SJCRH30 (cell line): ENCODE data around the gene SMCO2. TPM values are rescaled to one million over a fixed set of nuclear protein-coding genes. Genes with fewer than 3 reads are reported as not detected.

Experiments used
- DNase-seq, 2 experiments: peaks; one replicate each; pipeline ENCODE4 v3.0.0-alpha.2; 2015 to 2020
- H3K27ac ChIP-seq: fragments of 250-450 bp; sonication (Bioruptor Pico); 2 replicates; pipeline ENCODE4 v1.5.1; 2020; ENCODE audit warnings: mild to moderate bottlenecking, moderate library complexity
- H3K27me3 ChIP-seq: fragments of 250-450 bp; sonication (Bioruptor Pico); 2 replicates; pipeline ENCODE4 v1.5.1; 2020; ENCODE audit warnings: mild to moderate bottlenecking, moderate library complexity
- H3K36me3 ChIP-seq: fragments of 250-450 bp; sonication (Bioruptor Pico); 2 replicates; pipeline ENCODE4 v1.5.1; 2020; ENCODE audit warnings: mild to moderate bottlenecking, moderate library complexity
- H3K4me1 ChIP-seq: fragments of 250-450 bp; sonication (Bioruptor Pico); 2 replicates; pipeline ENCODE4 v1.5.1; 2020; ENCODE audit warnings: mild to moderate bottlenecking, moderate library complexity
- H3K4me3 ChIP-seq: fragments of 250-450 bp; sonication (Bioruptor Pico); 2 replicates; pipeline ENCODE4 v1.5.1; 2020; ENCODE audit warnings: mild to moderate bottlenecking, moderate library complexity
- H3K9me3 ChIP-seq: fragments of 250-450 bp; sonication (Bioruptor Pico); replicated peaks from 2 replicates; pipeline ENCODE4 v1.5.1; 2020; ENCODE audit warnings: mild to moderate bottlenecking, moderate library complexity
- total RNA-seq: library from RNA; depleted of rRNA; stranded (reverse); fragments of >200 nt; shearing (Covaris generic); gene quantifications from 2 replicates; pipeline ENCODE4 v1.2.3, GENCODE V29; 2014

Gene SMCO2
- total RNA-seq, 1 experiment from 2014 or later, result not detected

DNA sequence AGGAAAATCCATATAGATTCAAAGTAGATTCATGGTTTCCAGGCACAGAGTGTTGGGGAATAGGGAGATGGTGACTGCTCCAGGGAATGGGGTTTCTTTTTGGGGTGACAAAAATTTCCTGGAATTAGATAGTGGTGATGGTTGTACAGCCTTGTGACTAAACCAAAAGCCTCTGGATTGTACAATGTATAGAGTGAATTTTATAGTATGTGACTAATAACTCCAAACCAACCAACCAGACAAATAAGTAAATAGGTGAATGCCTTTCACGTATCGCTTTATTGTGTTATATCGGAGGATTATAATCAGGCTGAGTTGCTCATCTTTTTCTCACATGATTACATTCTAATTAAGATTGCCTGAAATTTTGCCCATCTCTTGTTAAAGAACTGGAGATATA is 52.8 kb downstream of the SMCO2 start:
- H3K36me3 ChIP-seq, result no peaks in the 10 kb centered on the region
- no peak overlapping the region for H3K4me3 ChIP-seq
- H3K27me3 ChIP-seq, result no peaks in the 10 kb centered on the region
- no peak overlapping the region for H3K27ac ChIP-seq
- no peaks in the 10 kb centered on the region for H3K9me3 ChIP-seq
- no peaks in the 10 kb centered on the region for H3K4me1 ChIP-seq
- no peak for DNase-seq

DNA sequence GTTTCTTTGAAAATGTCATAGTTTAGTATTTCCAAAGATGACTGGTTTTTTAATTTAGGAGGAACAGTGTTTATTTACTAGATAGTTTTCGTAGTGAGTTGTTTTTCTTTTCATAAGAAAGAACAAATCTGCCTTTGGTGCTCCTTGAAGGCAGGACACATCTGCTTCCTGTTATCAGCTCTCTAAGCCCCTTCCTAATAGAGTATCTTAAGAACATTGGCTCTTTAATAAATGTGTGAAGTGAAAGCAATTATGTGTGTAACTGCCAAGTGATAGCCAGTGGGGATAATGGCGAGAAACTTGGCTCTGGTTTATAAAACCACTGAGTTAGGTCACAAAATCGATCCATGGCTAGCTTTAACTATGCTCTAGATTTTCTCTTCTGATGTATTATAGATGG is 54.0 kb downstream of the SMCO2 start:
- H3K4me3 ChIP-seq, result no peak overlapping the region
- H3K27ac ChIP-seq, result no peak overlapping the region
- H3K36me3 ChIP-seq, result no peaks in the 10 kb centered on the region
- H3K9me3 ChIP-seq, result no peaks in the 10 kb centered on the region
- no peaks in the 10 kb centered on the region for H3K27me3 ChIP-seq
- no peaks in the 10 kb centered on the region for H3K4me1 ChIP-seq
- DNase-seq, result no peak

DNA sequence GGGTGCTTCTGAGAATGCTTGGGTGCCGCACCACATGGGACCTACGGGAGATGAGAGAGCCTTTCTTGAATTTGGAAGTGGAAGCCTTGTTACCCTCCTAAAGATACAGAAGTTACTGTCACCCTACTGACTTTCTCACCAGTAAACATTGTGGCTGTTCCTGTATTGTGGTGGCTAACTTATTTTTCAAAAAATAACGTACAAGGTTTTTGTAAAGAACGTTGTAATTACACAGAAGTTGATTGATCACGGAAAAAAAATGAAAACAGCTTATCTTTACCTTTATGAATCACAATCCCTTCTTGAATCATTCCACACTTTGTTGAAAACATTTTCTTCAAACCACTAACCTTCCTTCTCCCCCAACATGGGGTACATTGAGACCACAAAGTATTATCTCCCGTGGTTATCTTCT is 55.5 kb downstream of the SMCO2 start:
- H3K4me1 ChIP-seq, result no peaks in the 10 kb centered on the region
- H3K36me3 ChIP-seq, result no peaks in the 10 kb centered on the region
- no peaks in the 10 kb centered on the region for H3K27me3 ChIP-seq
- no peaks in the 10 kb centered on the region for H3K9me3 ChIP-seq
- no peak overlapping the region for H3K27ac ChIP-seq
- no peak overlapping the region for H3K4me3 ChIP-seq
- DNase-seq, result no peak

DNA sequence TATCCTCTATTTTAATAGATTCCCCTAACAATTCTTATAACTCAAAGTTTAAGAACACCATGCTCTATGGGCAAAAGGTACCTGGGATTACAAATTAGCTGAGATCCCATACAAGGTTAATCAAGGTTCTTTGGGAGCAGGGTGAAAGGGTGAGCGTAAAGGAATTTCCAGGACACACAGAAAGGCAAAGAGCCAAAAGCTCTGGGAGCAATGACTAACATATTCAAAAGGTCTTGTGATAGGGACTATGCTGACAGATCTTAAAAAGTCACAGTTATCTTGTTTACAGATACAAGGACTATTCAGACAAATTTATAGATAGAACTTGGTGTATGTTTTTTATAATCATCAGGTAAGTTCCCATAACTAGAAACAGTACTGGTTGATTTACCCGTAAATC is 58.0 kb downstream of the SMCO2 start:
- H3K4me1 ChIP-seq, result no peaks in the 10 kb centered on the region
- H3K27me3 ChIP-seq, result no peaks in the 10 kb centered on the region
- DNase-seq, result no peak
- no peak overlapping the region for H3K4me3 ChIP-seq
- no peak overlapping the region for H3K27ac ChIP-seq
- H3K36me3 ChIP-seq, result no peaks in the 10 kb centered on the region
- no peaks in the 10 kb centered on the region for H3K9me3 ChIP-seq

DNA sequence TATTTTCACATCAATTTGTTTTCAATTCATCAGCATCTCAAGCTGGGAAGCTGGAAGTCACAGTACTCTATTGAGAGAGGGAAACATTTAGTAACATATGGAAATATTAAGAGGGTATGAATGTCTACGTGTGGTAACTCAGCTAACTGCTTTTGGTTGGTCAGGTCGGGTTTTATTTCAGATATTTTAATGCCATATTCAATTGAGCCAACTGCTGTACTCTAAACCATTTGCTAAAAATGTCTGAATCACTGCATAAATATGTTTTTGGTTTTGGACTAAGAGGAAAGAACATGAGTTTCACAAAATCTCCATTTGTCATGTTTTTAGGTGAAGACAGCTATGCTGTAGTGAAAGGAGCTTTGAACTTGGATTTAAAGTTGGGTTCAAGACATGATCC is 58.6 kb downstream of the SMCO2 start:
- DNase-seq, result no peak
- no peaks in the 10 kb centered on the region for H3K4me1 ChIP-seq

DNA sequence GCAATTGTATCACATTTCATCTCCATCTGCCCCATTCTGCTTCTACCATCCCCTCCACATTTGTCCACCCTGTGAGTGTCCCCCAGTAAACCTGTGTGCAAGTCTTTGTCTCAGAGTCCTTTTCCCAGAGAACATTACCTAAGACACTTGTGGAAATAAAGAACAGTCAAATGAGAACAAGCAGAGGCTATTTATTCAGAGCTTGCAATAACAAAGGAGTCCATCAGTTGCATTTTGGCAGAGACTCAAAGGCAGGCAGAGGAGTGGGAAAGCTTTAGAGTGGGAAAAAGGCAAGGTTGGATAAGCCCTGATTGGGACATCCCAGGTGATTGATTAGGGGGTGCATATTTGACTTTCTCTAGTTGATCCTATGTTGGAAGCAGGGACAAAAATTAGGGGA is 59.2 kb downstream of the SMCO2 start:
- H3K36me3 ChIP-seq, result no peaks in the 10 kb centered on the region
- DNase-seq, result no peak
- no peaks in the 10 kb centered on the region for H3K27me3 ChIP-seq
- H3K27ac ChIP-seq, result no peak overlapping the region
- H3K9me3 ChIP-seq, result no peaks in the 10 kb centered on the region
- no peak overlapping the region for H3K4me3 ChIP-seq
- no peaks in the 10 kb centered on the region; the same call in 1 of the 2 replicates for H3K4me1 ChIP-seq

More for the DNA sequence above, 58.6 kb downstream of the SMCO2 start:
- Histone ChIP-seq H3K36me3 (no peaks in the 10 kb centered on the region), H3K27ac (no peak overlapping the region), H3K27me3 (no peaks in the 10 kb centered on the region), H3K9me3 (no peaks in the 10 kb centered on the region), H3K4me3 (no peak overlapping the region)

DNA sequence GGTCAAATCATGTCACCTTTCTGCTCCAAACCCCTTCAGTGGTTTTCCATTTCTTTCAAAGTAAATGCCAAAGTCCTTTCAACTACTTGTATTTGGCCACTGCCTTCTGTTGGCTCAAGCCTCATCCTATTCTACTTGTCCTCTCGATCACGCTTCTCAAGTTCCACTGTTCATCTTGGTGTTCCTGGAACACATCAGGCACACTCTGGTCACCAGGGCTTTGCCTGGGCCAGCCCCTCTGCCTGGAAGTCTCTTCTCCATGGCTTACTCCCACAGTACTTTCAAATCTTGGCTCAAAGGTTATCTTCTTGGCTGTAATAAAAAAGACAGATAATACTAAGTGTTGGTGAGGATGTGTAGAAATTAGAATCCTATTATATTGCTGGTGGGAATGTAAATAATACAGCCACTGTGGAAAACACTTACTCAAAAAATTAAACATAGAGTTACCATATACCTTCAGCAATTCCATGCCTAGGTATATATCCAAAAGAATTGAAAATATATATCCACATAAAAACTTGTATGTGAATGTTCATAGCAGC is 60.2 kb downstream of the SMCO2 start:
- peaks cover 6% of the 10 kb centered on the region for H3K4me1 ChIP-seq
- no peaks in the 10 kb centered on the region for H3K36me3 ChIP-seq
- no peak overlapping the region for H3K27ac ChIP-seq
- no peak overlapping the region for H3K4me3 ChIP-seq
- no peaks in the 10 kb centered on the region for H3K27me3 ChIP-seq
- DNase-seq, result no peak
- H3K9me3 ChIP-seq, result no peaks in the 10 kb centered on the region

DNA sequence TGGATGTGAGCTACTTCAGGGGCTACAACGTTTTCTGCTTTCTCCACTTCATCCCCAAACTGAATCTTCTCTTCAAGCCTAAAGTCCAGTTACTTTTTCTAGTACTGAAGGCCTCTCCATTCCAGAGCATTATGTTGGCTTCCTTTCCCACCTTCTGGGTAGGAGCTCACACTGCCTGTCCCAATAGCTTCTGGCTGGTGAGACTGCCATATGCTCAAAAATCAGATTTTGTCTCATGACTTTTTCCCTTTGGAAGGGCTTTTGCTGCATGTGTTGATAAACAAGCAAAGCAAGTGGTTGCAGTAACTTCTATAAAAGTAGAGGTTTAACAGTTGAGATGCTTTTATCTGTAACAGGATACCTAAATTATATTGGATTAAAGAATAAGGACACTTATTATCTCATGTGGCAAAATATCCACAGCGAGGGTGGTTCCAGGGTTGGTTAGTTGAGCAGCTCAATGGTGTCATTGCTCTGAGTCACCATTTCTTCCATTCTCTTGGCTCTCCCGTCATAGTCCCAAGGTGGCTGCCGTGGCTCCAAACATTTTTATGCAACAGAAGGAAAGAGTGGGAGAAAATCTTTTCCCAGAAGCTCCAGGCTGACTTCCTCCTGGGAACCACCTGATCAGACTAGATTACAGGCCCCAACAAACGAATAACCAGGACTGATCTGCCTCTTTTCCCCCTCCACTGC is 62.3 kb downstream of the SMCO2 start:
- H3K4me3 ChIP-seq, result no peak overlapping the region
- no peaks in the 10 kb centered on the region for H3K9me3 ChIP-seq
- no peak for DNase-seq
- H3K27me3 ChIP-seq, result no peaks in the 10 kb centered on the region
- H3K4me1 ChIP-seq, result peaks cover 6% of the 10 kb centered on the region
- no peak overlapping the region for H3K27ac ChIP-seq
- no peaks in the 10 kb centered on the region for H3K36me3 ChIP-seq

DNA sequence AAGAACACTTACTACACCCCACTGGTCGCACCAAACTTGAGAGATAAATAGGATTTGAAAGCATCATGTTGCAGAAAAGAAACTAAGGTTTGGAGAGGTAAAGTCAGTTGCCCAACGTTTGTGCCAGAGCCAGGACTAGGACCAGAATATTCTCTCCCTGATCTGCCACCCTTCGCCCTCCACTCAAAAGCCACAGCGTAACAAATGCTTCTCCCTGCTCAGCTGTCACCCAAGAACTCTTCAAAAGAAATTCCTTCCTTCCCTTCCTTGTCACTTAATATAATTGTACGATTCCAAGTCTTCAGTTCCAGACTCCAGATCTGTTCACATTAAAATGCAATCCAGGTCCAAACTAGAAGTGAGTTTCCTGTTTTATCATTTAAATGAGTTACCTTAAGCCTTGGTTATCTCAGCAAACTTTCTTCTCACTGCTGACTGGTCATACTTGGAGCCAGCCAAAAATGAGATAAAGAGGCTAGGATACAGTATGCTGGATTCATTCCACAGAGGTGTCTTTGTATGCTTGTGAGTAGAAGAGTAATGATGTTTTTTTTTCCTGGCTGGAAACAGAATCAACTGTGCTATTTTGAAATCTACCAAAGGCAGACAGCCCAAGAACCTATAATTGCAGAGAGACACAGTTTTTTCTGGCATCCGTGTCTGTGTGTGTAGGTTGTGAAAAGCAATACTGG is 64.6 kb downstream of the SMCO2 start:
- Histone ChIP-seq H3K4me3 (no peak overlapping the region), H3K4me1 (peaks cover 6% of the 10 kb centered on the region), H3K9me3 (no peaks in the 10 kb centered on the region), H3K27me3 (no peaks in the 10 kb centered on the region), H3K27ac (no peak overlapping the region), H3K36me3 (no peaks in the 10 kb centered on the region)
- DNase-seq, result peak in 1 of 2 experiments; percentile 14

DNA sequence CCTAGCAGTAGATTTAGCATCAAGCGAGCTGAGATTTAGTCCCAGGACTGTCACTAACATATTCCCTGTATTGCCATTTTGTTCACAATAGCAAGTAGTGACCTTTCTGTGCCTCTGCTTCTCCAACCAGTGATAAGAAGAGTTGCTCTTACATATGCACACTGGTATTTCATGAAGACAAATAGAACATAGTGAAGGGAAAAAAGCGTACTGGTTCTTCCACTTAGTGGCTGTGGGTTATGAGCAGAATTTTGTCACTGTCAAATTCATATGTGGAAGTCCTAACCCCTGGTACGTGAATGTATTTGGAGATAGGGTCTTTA is 65.1 kb downstream of the SMCO2 start:
- no peaks in the 10 kb centered on the region for H3K36me3 ChIP-seq
- no peak for DNase-seq
- peaks cover 6% of the 10 kb centered on the region for H3K4me1 ChIP-seq
- no peak overlapping the region for H3K4me3 ChIP-seq
- no peaks in the 10 kb centered on the region for H3K27me3 ChIP-seq
- no peaks in the 10 kb centered on the region for H3K9me3 ChIP-seq
- H3K27ac ChIP-seq, result no peak overlapping the region

DNA sequence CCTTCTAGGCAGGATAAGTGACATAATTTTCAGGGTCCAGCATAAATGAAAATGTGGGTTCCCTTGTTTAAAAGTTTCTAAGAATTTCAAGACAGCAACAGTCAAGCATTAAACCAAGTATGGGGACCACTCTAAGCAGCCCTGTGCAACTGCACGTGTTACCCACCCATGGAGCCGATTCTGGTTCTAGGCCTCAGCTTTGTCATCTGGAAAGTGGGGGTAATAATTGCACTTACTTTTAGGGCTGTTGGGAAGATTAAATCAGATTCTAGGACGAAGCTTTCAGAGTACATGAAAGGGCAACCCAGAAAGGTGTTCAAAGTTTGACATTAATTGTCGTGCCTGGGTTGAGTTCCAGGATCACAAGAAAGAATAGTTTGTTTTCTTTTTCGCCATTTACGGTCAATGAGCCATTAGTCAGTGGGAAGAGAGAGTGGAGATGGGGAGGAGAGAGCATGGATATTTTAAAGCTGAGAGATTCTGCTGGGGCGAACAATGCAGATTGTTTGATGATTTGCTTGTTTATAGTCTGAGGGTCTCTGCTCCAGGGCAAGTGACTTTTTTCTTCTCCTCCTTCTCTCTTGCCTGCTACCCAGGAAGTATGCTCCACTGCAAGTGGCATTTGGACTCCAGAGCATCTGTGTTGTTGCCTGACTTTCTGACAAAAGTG is 66.8 kb downstream of the SMCO2 start:
- Histone ChIP-seq H3K4me1 (peaks cover 6% of the 10 kb centered on the region), H3K36me3 (no peaks in the 10 kb centered on the region), H3K27me3 (no peaks in the 10 kb centered on the region), H3K9me3 (no peaks in the 10 kb centered on the region), H3K4me3 (no peak overlapping the region), H3K27ac (no peak overlapping the region)
- DNase-seq, result no peak

DNA sequence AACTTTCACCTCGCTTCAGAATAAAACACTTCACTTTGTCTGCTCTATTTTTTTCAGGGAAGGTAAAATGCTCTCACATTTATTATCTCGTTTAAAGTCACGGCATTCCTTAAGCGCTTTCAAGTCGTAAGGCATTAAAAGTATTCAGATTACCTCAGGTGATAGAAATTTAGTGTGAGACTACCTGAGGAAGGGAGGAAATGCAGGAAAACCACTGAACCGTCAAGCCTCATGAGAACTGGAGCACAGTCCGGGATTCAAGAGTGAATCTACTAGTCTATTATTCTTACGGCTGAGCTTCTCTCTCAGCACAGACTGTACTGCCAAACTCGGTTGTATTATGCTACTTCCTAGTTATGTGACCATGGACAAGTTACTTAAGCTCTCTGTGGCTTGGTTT is 69.1 kb downstream of the SMCO2 start:
- Histone ChIP-seq H3K36me3 (no peaks in the 10 kb centered on the region), H3K27me3 (no peaks in the 10 kb centered on the region), H3K4me1 (peaks cover 9% of the 10 kb centered on the region), H3K27ac (no peak overlapping the region), H3K4me3 (no peak overlapping the region), H3K9me3 (no peaks in the 10 kb centered on the region)
- no peak for DNase-seq

DNA sequence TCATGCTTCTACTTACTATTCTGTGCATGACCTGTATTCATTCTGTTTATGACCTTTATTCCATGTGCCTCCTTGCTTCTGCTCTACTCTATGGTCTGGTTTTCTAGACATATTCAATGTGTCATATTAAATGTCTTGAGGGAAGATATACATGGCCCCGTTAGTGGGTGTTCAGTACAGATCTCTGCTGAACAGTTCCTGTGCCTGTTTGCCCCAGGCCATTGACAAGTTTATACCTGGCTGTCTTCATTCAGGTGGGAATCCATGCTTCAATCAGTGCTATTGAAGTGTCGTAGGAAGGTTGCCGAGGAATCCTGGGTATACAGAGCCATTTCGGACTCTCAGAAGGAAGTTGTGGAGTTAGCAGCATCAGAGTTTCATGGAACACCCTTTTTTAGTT is 70.1 kb downstream of the SMCO2 start:
- peaks cover 12% of the 10 kb centered on the region for H3K4me1 ChIP-seq
- no peaks in the 10 kb centered on the region for H3K9me3 ChIP-seq
- H3K27ac ChIP-seq, result no peak overlapping the region
- H3K36me3 ChIP-seq, result no peaks in the 10 kb centered on the region
- H3K4me3 ChIP-seq, result no peak overlapping the region
- H3K27me3 ChIP-seq, result no peaks in the 10 kb centered on the region
- DNase-seq, result no peak

DNA sequence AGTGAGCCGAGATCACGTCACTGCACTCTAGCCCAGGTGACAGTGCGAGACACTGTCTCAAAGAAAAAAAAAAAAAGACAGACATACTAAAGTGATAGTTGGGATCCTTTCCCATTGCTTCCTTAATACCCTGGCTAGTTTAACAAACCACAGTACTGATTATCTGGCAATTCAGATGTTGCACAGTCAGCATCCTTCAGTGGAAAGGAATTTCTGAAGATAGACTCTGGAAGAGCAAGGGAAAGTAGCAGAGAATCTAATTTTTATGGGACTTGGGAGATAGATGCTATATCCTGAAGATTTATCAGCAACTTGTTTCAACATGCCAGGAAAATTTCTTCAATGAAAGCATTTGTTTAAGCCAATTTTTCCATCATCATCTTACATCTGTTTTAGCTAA is 71.0 kb downstream of the SMCO2 start:
- no peaks in the 10 kb centered on the region for H3K36me3 ChIP-seq
- H3K27me3 ChIP-seq, result no peaks in the 10 kb centered on the region
- peaks cover 12% of the 10 kb centered on the region for H3K4me1 ChIP-seq
- no peak overlapping the region for H3K4me3 ChIP-seq
- H3K27ac ChIP-seq, result no peak overlapping the region
- no peak for DNase-seq
- no peaks in the 10 kb centered on the region for H3K9me3 ChIP-seq

DNA sequence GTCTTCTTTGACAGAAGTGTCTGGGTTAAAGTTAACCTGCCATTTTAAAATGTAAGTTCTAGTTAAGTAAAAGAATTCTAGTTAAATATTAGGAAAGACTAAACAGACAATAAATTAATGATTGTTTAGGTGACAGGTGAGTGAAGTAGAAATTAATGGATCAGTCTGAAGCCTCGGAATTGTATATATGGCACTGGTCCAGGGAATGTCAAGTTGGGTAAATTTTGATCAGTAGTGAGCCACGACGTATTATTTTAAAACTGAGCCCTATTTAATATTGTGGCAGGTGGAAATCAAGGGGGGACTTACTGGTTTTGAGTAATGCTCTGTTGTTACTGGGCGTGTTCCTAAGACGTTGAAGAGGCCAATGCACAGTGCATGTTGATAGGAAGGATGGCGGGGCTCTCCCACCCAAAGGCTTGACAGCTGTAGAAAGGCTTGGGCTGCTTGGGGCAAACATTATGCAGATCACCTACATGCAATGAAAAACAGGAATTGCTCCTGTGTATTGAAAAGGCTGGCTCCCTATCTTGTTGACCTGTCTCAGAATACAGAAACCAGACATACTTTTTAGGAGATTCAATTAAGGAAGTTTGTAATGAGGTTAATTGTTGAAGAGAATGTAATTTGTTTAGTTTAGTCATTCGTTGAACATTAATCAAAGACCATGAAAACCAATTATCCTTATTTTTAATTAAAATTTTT is 71.6 kb downstream of the SMCO2 start:
- Histone ChIP-seq H3K4me1 (peaks cover 12% of the 10 kb centered on the region), H3K9me3 (no peaks in the 10 kb centered on the region), H3K27me3 (no peaks in the 10 kb centered on the region), H3K4me3 (no peak overlapping the region), H3K36me3 (no peaks in the 10 kb centered on the region), H3K27ac (no peak overlapping the region)
- no peak for DNase-seq
